ENCODE measurements around the gene LRIG1.

- TF ChIP-seq CTCF (IDR thresholded peaks at IDR 0.05): no peak
- TF ChIP-seq EZH2 (IDR thresholded peaks at IDR 0.05): no peak
- TF ChIP-seq EZH2phosphoT487 (IDR thresholded peaks at IDR 0.05): no peak
Observed at GRCh38 chr3:66542153-66542552, 41.3 kb upstream of the LRIG1 start.

Measured in neural progenitor cell (in vitro differentiated cells).